CD14-positive monocyte (primary cell): Measurements from ENCODE around the gene LAMB4. TPM values are rescaled to one million over a fixed set of nuclear protein-coding genes. Genes with fewer than 3 reads are reported as not detected.

ENCODE experiments used
- DNase-seq, 3 donors: peaks; one replicate each; pipeline ENCODE4 v3.0.0-alpha.2; 2011 to 2022
- H2AFZ ChIP-seq: 2 replicates; pipeline ENCODE4 v1.6.0; 2012; ENCODE audit warnings: mild to moderate bottlenecking, low read depth, low read length, inconsistent platforms; ENCODE audit not compliant: insufficient read depth, poor library complexity, severe bottlenecking
- H3K27ac ChIP-seq, 2 donors: 1 replicate in 1 of 2; 2 replicates in 1 of 2; pipeline ENCODE4 v1.5.1; 2012 to 2013; ENCODE audit warnings: low read length in 2 of 2, control low read depth in 1 of 2, inconsistent platforms in 1 of 2, low read depth in 1 of 2, mild to moderate bottlenecking in 1 of 2
- H3K27me3 ChIP-seq, 2 donors: one replicate each; pipeline versions ENCODE4 v1.6.0 to v1.6.1; 2011 to 2013; ENCODE audit warnings: low read length in 2 of 2; ENCODE audit not compliant: control insufficient read depth in 2 of 2, insufficient read depth in 2 of 2
- H3K36me3 ChIP-seq, 2 donors: replicated peaks in 1 of 2; 1 replicate in 1 of 2; 2 replicates in 1 of 2; pipeline versions ENCODE4 v1.5.1 to v1.6.1; 2012 to 2013; ENCODE audit warnings: low read length in 2 of 2, control low read depth in 1 of 2, inconsistent platforms in 1 of 2, mild to moderate bottlenecking in 1 of 2; ENCODE audit not compliant: insufficient read depth in 2 of 2, control insufficient read depth in 1 of 2
- H3K4me1 ChIP-seq, 2 donors: 1 replicate in 1 of 2; 2 replicates in 1 of 2; pipeline versions ENCODE4 v1.5.1 to v1.6.1; 2012 to 2013; ENCODE audit warnings: low read length in 2 of 2, control low read depth in 1 of 2, inconsistent platforms in 1 of 2, mild to moderate bottlenecking in 1 of 2, moderate library complexity in 1 of 2; ENCODE audit not compliant: insufficient read depth in 2 of 2, control insufficient read depth in 1 of 2
- H3K4me2 ChIP-seq: replicated peaks from 2 replicates; pipeline ENCODE3; 2012; ENCODE audit warnings: low read length, moderate library complexity, mild to moderate bottlenecking; ENCODE audit not compliant: poor library complexity, severe bottlenecking; ENCODE audit errors: extremely low read depth
- H3K4me3 ChIP-seq, 3 experiments: fragments of 200-600 bp in 1 of 3; sonication (generic) in 1 of 3; replicated peaks in 1 of 3; 1 replicate in 2 of 3; 2 replicates in 1 of 3; pipeline ENCODE4 v1.5.1; 2011 to 2013; ENCODE audit warnings: low read length in 3 of 3, mild to moderate bottlenecking in 3 of 3, control low read depth in 2 of 3, low read depth in 2 of 3, inconsistent platforms in 1 of 3, moderate library complexity in 1 of 3
- H3K79me2 ChIP-seq: 2 replicates; pipeline ENCODE4 v1.6.0; 2012; ENCODE audit warnings: mild to moderate bottlenecking, control low read depth, inconsistent platforms, low read length, moderate library complexity; ENCODE audit not compliant: insufficient read depth
- H3K9ac ChIP-seq: 2 replicates; pipeline ENCODE4 v1.6.0; 2017; ENCODE audit warnings: low read length, mild to moderate bottlenecking; ENCODE audit not compliant: insufficient read depth, poor library complexity, severe bottlenecking
- H3K9me3 ChIP-seq, 2 donors: replicated peaks in 1 of 2; 1 replicate in 1 of 2; 2 replicates in 1 of 2; pipeline versions ENCODE4 v1.5.1 to v1.6.1; 2012 to 2013; ENCODE audit warnings: low read length in 2 of 2, control low read depth in 1 of 2; ENCODE audit not compliant: control insufficient read depth in 1 of 2, insufficient read depth in 1 of 2
- H4K20me1 ChIP-seq: 2 replicates; pipeline ENCODE4 v1.6.0; 2012; ENCODE audit warnings: mild to moderate bottlenecking, low read length, control low read depth, moderate library complexity; ENCODE audit not compliant: insufficient read depth
- H3K27ac Mint-ChIP-seq, 7 donors: one replicate each; pipeline ENCODE4 v1.8.0; 2020; ENCODE audit warnings: mild to moderate bottlenecking in 7 of 7, mixed read lengths in 7 of 7, moderate library complexity in 6 of 7, inconsistent platforms in 2 of 7
- H3K27me3 Mint-ChIP-seq, 3 donors: one replicate each; pipeline ENCODE4 v1.8.0; 2021 to 2022; ENCODE audit warnings: low read depth in 3 of 3, mild to moderate bottlenecking in 3 of 3, mixed read lengths in 3 of 3, moderate library complexity in 3 of 3, inconsistent platforms in 1 of 3
- H3K36me3 Mint-ChIP-seq, 2 donors: one replicate each; pipeline ENCODE4 v1.8.0; 2020; ENCODE audit warnings: mixed read lengths in 2 of 2, inconsistent platforms in 1 of 2, mild to moderate bottlenecking in 1 of 2
- H3K4me1 Mint-ChIP-seq: one replicate; pipeline ENCODE4 v1.8.0; 2020; ENCODE audit warnings: mild to moderate bottlenecking, mixed read lengths
- H3K4me3 Mint-ChIP-seq, 2 donors: one replicate each; pipeline ENCODE4 v1.8.0; 2020; ENCODE audit warnings: mild to moderate bottlenecking in 2 of 2, mixed read lengths in 2 of 2, moderate library complexity in 1 of 2
- H3K9me3 Mint-ChIP-seq, 7 donors: one replicate each; pipeline ENCODE4 v1.8.0; 2020 to 2022; ENCODE audit warnings: mixed read lengths in 7 of 7, mild to moderate bottlenecking in 6 of 7, moderate library complexity in 6 of 7, inconsistent platforms in 2 of 7
- WGBS: methylation state at CpG from one replicate; pipeline ENCODE4 v1.1.5; 2013; ENCODE audit warnings: missing lambda C conversion rate; ENCODE audit not compliant: insufficient coverage; 5-methylcytosine and 5-hydroxymethylcytosine counted together
- intact Hi-C, 2 donors: fragments of 100-400 bp; cut with micrococcal nuclease; formaldehyde crosslinking; loops; one replicate each; pipeline versions ENCODE4 v1.15.0 to v1.15.1; 2023
- polyA plus RNA-seq, 3 donors: library from polyadenylated mRNA; depleted of rRNA in 1 of 3; unstranded in 2 of 3; stranded (reverse) in 1 of 3; fragments of 300-500 nt in 2 of 3; fragments of >200 nt in 1 of 3; fragmentation: Illumina TruSeq in 2 of 3; gene quantifications; 1 replicate in 2 of 3; 2 replicates in 1 of 3; pipeline ENCODE4 v1.2.3, GENCODE V29; 2012 to 2021
- TF ChIP-seq, protein P1 (sequence below): fragments of 200-600 bp; IDR thresholded peaks from one replicate; pipeline ENCODE4 v1.8.0; 2022; ENCODE audit warnings: antibody characterized with exemption, mild to moderate bottlenecking

Gene LAMB4
- polyA plus RNA-seq, 3 donors: not detected

DNA sequence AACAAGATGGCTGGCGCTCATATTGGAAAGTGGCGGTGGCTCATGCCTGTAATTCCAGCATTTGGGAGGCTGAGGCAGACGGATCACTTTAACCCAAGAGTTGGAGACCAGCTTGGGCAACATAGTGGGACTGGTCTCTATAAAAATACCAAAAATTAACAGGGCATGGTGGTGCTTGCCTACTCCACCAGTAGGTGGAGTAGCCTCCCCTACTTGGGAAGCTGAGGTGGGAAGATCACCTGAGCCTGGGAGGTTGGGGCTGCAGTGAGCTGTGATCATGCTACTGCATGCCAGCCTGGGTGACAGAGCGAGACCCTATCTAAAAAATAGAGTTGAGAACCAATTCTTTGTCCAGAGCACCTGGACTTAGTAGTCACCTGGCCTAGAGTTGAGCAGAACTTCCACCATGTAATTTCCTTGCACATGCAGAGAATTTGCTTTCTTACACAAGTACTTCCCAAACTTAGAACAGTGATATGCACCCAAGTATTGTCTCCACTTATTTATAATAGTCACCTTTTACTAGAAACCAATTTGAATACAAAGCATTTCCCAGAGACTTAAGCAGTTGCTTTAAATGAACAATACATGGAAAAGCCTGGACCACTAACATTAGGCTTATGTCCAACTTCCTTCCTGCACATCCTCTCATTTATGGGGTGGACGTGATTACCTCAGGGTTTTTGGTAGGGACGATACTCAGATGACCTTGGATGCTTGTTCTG, 15.9 kb downstream of the LAMB4 start:
- no peaks in the 10 kb centered on the region for H3K36me3 Mint-ChIP-seq
- TF ChIP-seq, protein P1, sequence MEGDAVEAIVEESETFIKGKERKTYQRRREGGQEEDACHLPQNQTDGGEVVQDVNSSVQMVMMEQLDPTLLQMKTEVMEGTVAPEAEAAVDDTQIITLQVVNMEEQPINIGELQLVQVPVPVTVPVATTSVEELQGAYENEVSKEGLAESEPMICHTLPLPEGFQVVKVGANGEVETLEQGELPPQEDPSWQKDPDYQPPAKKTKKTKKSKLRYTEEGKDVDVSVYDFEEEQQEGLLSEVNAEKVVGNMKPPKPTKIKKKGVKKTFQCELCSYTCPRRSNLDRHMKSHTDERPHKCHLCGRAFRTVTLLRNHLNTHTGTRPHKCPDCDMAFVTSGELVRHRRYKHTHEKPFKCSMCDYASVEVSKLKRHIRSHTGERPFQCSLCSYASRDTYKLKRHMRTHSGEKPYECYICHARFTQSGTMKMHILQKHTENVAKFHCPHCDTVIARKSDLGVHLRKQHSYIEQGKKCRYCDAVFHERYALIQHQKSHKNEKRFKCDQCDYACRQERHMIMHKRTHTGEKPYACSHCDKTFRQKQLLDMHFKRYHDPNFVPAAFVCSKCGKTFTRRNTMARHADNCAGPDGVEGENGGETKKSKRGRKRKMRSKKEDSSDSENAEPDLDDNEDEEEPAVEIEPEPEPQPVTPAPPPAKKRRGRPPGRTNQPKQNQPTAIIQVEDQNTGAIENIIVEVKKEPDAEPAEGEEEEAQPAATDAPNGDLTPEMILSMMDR: no peak
- no peak overlapping the region for H3K4me3 Mint-ChIP-seq
- H3K27ac Mint-ChIP-seq: no peak overlapping the region
- 79% methylated on average over 3 of the region's 6 CpGs for WGBS
- H3K4me2 ChIP-seq: no peak overlapping the region
- H3K79me2 ChIP-seq: no peaks in the 10 kb centered on the region
- no peaks in the 10 kb centered on the region for H3K4me1 ChIP-seq
- H3K9me3 Mint-ChIP-seq: peaks cover 0 to 3% (median 0%) of the 10 kb centered on the region in 7 donors
- intact Hi-C loops: no loop called here
- H3K9me3 ChIP-seq: no peaks in the 10 kb centered on the region
- no peak overlapping the region for H3K4me3 ChIP-seq
- H3K9ac ChIP-seq: no peak overlapping the region
- no peaks in the 10 kb centered on the region for H3K27me3 Mint-ChIP-seq
- H3K27ac ChIP-seq: no peak overlapping the region
- no peaks in the 10 kb centered on the region for H4K20me1 ChIP-seq
- no peaks in the 10 kb centered on the region for H3K36me3 ChIP-seq
- no peak overlapping the region for H2AFZ ChIP-seq
- no peaks in the 10 kb centered on the region for H3K4me1 Mint-ChIP-seq
- DNase-seq: no peak
- no peaks in the 10 kb centered on the region for H3K27me3 ChIP-seq

DNA sequence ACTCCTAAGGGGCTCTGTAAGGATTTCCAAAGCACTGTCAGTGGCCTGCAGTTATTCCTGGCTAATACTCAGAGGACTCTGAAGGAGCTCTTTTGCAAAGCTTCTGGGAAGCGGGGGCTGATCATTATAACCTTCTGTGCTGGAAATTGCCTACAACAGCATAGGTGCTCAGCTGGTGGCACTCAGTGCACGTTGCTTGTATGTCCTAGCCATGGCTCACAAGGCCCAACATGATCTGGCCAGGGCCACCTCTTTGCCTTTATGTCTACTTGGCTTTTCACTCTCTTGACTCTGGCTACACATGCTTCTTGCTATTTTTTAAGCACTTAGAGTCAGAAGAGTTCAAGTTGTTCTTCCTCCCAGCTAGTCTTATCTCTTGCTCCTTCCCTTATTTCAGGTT, 17.5 kb downstream of the LAMB4 start:
- H3K27ac Mint-ChIP-seq: no peak overlapping the region

More for the DNA sequence above, 17.5 kb downstream of the LAMB4 start:
- Histone ChIP-seq H3K27me3 (no peaks in the 10 kb centered on the region), H3K4me1 (no peaks in the 10 kb centered on the region), H2AFZ (no peak overlapping the region), H3K36me3 (no peaks in the 10 kb centered on the region), H3K79me2 (no peaks in the 10 kb centered on the region), H3K9me3 (no peaks in the 10 kb centered on the region), H3K9ac (no peak overlapping the region), H3K27ac (no peak overlapping the region), H3K4me2 (no peak overlapping the region), H4K20me1 (no peaks in the 10 kb centered on the region), H3K4me3 (no peak overlapping the region)
- no peak for DNase-seq
- Mint-ChIP-seq H3K4me1 (no peaks in the 10 kb centered on the region), H3K27me3 (peaks cover 0 to 1% (median 0%) of the 10 kb centered on the region in 3 donors), H3K36me3 (no peaks in the 10 kb centered on the region), H3K4me3 (no peak overlapping the region), H3K9me3 (peaks cover 0 to 3% (median 0%) of the 10 kb centered on the region in 7 donors)
- intact Hi-C loops: no loop called here
- TF ChIP-seq, protein P1: no peak
- 97% methylated on average over 2 of the region's 2 CpGs for WGBS
